ENCODE data around the gene USP8.

GRCh38 chr15:50500352-50500751 is 76.1 kb downstream of the USP8 start:
- no peak for TF ChIP-seq POLR2A (IDR thresholded peaks at IDR 0.05)
- no peak for TF ChIP-seq CTCF (IDR thresholded peaks at IDR 0.05)
- no peak for TF ChIP-seq EP300 (IDR thresholded peaks at IDR 0.05)
- TF ChIP-seq POLR2AphosphoS5 (IDR thresholded peaks at IDR 0.05) = no peak
